ENCODE measurements around the gene SMYD3.

The SMYD3 gene

GRCh38 chr1:245887829-245888228, 619.2 kb downstream of the SMYD3 start:
- H3K4me3 ChIP-seq (replicated peaks; ENCODE audit: insufficient read depth, low read length), result no peak overlapping the region
- DNase-seq (ENCODE audit: low read depth in 1 of 2, low spot score in 1 of 2), result no peak
- TF ChIP-seq CTCF (IDR thresholded peaks at IDR 0.05; ENCODE audit: insufficient read depth, low read length), result no peak
- H3K27me3 ChIP-seq (ENCODE audit: insufficient read depth, poor library complexity, severe bottlenecking), result no peaks in the 10 kb centered on the region
- H3K27ac ChIP-seq (replicated peaks), result no peak overlapping the region

- peak in 1 of 2 experiments; percentile 45 for DNase-seq (ENCODE audit: low read depth in 1 of 2, low spot score in 1 of 2)
- TF ChIP-seq POLR2AphosphoS5 (IDR thresholded peaks at IDR 0.05; ENCODE audit: low read depth) (no peak), SPI1 (IDR thresholded peaks at IDR 0.05; ENCODE audit: borderline replicate concordance, low read depth) (peak; percentile 11; the same call in 1 of the 2 replicates), REST (IDR thresholded peaks at IDR 0.05; ENCODE audit: insufficient replicate concordance, low read depth) (no peak), CTCF (IDR thresholded peaks at IDR 0.05; ENCODE audit: insufficient read depth, low read length) (no peak), GABPA (IDR thresholded peaks at IDR 0.05; ENCODE audit: low read depth) (no peak)
- Histone ChIP-seq H3K27me3 (ENCODE audit: insufficient read depth, poor library complexity, severe bottlenecking) (no peaks in the 10 kb centered on the region), H3K27ac (replicated peaks) (peak overlapping the region; percentile 44), H3K4me3 (replicated peaks; ENCODE audit: insufficient read depth, low read length) (no peak overlapping the region)
Measured at GRCh38 chr1:245881767-245882391, 625.2 kb downstream of the SMYD3 start.

- no peak overlapping the region for H3K27ac ChIP-seq (replicated peaks)
Measured at GRCh38 chr1:245880754-245881403, 626.2 kb downstream of the SMYD3 start.

More at GRCh38 chr1:245880754-245881403, 626.2 kb downstream of the SMYD3 start:
- no peak for TF ChIP-seq GABPA (IDR thresholded peaks at IDR 0.05; ENCODE audit: low read depth)
- no peak for TF ChIP-seq CTCF (IDR thresholded peaks at IDR 0.05; ENCODE audit: insufficient read depth, low read length)
- no peak for TF ChIP-seq REST (IDR thresholded peaks at IDR 0.05; ENCODE audit: insufficient replicate concordance, low read depth)
- TF ChIP-seq SPI1 (IDR thresholded peaks at IDR 0.05; ENCODE audit: borderline replicate concordance, low read depth), result no peak
- TF ChIP-seq POLR2AphosphoS5 (IDR thresholded peaks at IDR 0.05; ENCODE audit: low read depth), result no peak
- Histone ChIP-seq H3K4me3 (replicated peaks; ENCODE audit: insufficient read depth, low read length) (no peak overlapping the region), H3K27me3 (ENCODE audit: insufficient read depth, poor library complexity, severe bottlenecking) (no peaks in the 10 kb centered on the region)
- DNase-seq (ENCODE audit: low read depth in 1 of 2, low spot score in 1 of 2), result no peak
